T-cell (primary cell): ENCODE data around the gene CRISP2. TPM values are rescaled to one million over a fixed set of nuclear protein-coding genes. Genes with fewer than 3 reads are reported as not detected.

Source experiments
- ATAC-seq, 4 experiments: fragments of 200-7000 bp in 3 of 4; fragments of 150-1000 bp in 1 of 4; cut with Tn5 transposase; replicated peaks in 1 of 4; 1 replicate in 3 of 4; 2 replicates in 1 of 4; pipeline ENCODE4 v1.10.0; 2021; ENCODE audit warnings: moderate library complexity in 3 of 4, mild to moderate bottlenecking in 2 of 4, moderate number of reproducible peaks in 1 of 4
- CTCF ChIA-PET, 2 donors: fragments of 300-600 bp; sonication (Branson Sonifier 250); formaldehyde crosslinking; loops; one replicate each; lab custom pipeline; 2022; ENCODE audit warnings: antibody characterized with exemption in 2 of 2; lab: Charles Lee
- POLR2A ChIA-PET, 2 donors: fragments of 300-600 bp; sonication (Branson Sonifier 250); formaldehyde crosslinking; loops; one replicate each; lab custom pipeline; 2022; ENCODE audit warnings: antibody characterized with exemption in 2 of 2; lab: Charles Lee
- DNase-seq, 35 experiments: peaks; one replicate each; pipeline versions ENCODE4 v3.0.0 to v3.0.0-alpha.2; 2013 to 2023
- H3K27ac ChIP-seq: one replicate; pipeline ENCODE4 v1.5.1; 2013; ENCODE audit warnings: low read length
- H3K27me3 ChIP-seq, 2 experiments: replicated peaks in 1 of 2; 1 replicate in 1 of 2; 2 replicates in 1 of 2; pipeline versions ENCODE4 v1.6.1 to v1.7.0; 2013; ENCODE audit warnings: low read length in 1 of 2, mixed read lengths in 1 of 2; ENCODE audit not compliant: control insufficient read depth in 2 of 2, insufficient read depth in 2 of 2; ENCODE audit errors: extremely low read depth in 1 of 2
- H3K36me3 ChIP-seq, 2 donors: 1 replicate in 1 of 2; 2 replicates in 1 of 2; pipeline versions ENCODE4 v1.6.1 to v1.7.0; 2013; ENCODE audit warnings: low read length in 1 of 2; ENCODE audit not compliant: control insufficient read depth in 2 of 2, insufficient read depth in 1 of 2; ENCODE audit errors: extremely low read depth in 1 of 2
- H3K4me1 ChIP-seq, 2 experiments: 1 replicate in 1 of 2; 2 replicates in 1 of 2; pipeline versions ENCODE4 v1.6.1 to v1.7.0; 2013; ENCODE audit warnings: low read length in 2 of 2, mixed read lengths in 1 of 2; ENCODE audit not compliant: insufficient read depth in 2 of 2, control insufficient read depth in 1 of 2; ENCODE audit errors: extremely low read depth in 1 of 2
- H3K4me3 ChIP-seq, 2 donors: 1 replicate in 1 of 2; 2 replicates in 1 of 2; pipeline versions ENCODE4 v1.5.1 to v1.7.0; 2013; ENCODE audit warnings: mild to moderate bottlenecking in 2 of 2, low read length in 1 of 2, moderate library complexity in 1 of 2; ENCODE audit not compliant: control insufficient read depth in 1 of 2; ENCODE audit errors: extremely low read depth in 1 of 2
- H3K9me3 ChIP-seq: 2 replicates; pipeline ENCODE4 v1.7.0; 2013
- H3K27ac Mint-ChIP-seq, 2 donors: one replicate each; pipeline ENCODE4 v1.8.0; 2020 to 2021; ENCODE audit warnings: mild to moderate bottlenecking in 2 of 2, mixed read lengths in 2 of 2
- H3K27me3 Mint-ChIP-seq, 2 donors: one replicate each; pipeline ENCODE4 v1.8.0; 2021 to 2022; ENCODE audit warnings: mixed read lengths in 2 of 2
- H3K36me3 Mint-ChIP-seq: one replicate; pipeline ENCODE4 v1.8.0; 2021; ENCODE audit warnings: mixed read lengths
- H3K4me1 Mint-ChIP-seq, 3 donors: one replicate each; pipeline ENCODE4 v1.8.0; 2020 to 2022; ENCODE audit warnings: mixed read lengths in 3 of 3, mild to moderate bottlenecking in 1 of 3
- H3K4me3 Mint-ChIP-seq, 3 donors: one replicate each; pipeline ENCODE4 v1.8.0; 2020 to 2022; ENCODE audit warnings: mild to moderate bottlenecking in 3 of 3, mixed read lengths in 3 of 3, moderate library complexity in 3 of 3
- H3K9me3 Mint-ChIP-seq, 3 donors: one replicate each; pipeline ENCODE4 v1.8.0; 2020 to 2022; ENCODE audit warnings: mixed read lengths in 3 of 3
- WGBS: methylation state at CpG from one replicate; pipeline ENCODE4 v1.1.5; 2013; ENCODE audit warnings: missing lambda C conversion rate; ENCODE audit not compliant: insufficient coverage; 5-methylcytosine and 5-hydroxymethylcytosine counted together
- total RNA-seq, 35 experiments: library from RNA in 6 of 35; stranded (reverse) in 6 of 35; fragments of 120-200 nt in 1 of 35; gene quantifications; one replicate each; pipeline versions ENCODE4 v1.2.1 to v1.2.4 and lab custom pipeline; 2013 to 2026

CRISP2 gene
- not detected for total RNA-seq
- not detected for total RNA-seq (2013)
- total RNA-seq (lab: John Stamatoyannopoulos, UW): 0 to 0.05 (median 0) reads per million in 29 experiments

- WGBS: 81% methylated on average over 23 of the region's 26 CpGs
- ATAC-seq (no peak), DNase-seq (no peak)
- Mint-ChIP-seq H3K27me3 (no peaks in the 10 kb centered on the region), H3K36me3 (no peaks in the 10 kb centered on the region), H3K4me3 (no peak within 1 kb of the TSS), H3K9me3 (peaks cover 3 to 12% (median 4%) of the 10 kb centered on the region in 3 donors), H3K27ac (no peak within 1 kb of the TSS), H3K4me1 (no peaks in the 10 kb centered on the region)
- H3K9me3 ChIP-seq: no peaks in the 10 kb centered on the region
- ChIA-PET POLR2A (no interaction called here), CTCF (no interaction called here)
- H3K4me3 ChIP-seq: no peak within 1 kb of the TSS
- no peak within 1 kb of the TSS for H3K27ac ChIP-seq
- no peaks in the 10 kb centered on the region for H3K27me3 ChIP-seq
- no peaks in the 10 kb centered on the region for H3K36me3 ChIP-seq
- no peaks in the 10 kb centered on the region for H3K4me1 ChIP-seq
These were observed at the start of gene CRISP2 for GRCh38 chr6:49713346-49713745. TSS of gene CRISP2 (minus strand) at chr6:49713543. CDS start at chr6:49709196, 4,347 bp downstream.

- Mint-ChIP-seq H3K9me3 (peaks cover 0 to 4% (median 4%) of the 10 kb centered on the region in 3 donors), H3K4me1 (no peaks in the 10 kb centered on the region), H3K27me3 (no peaks in the 10 kb centered on the region), H3K4me3 (no peak within 1 kb of the TSS), H3K36me3 (no peaks in the 10 kb centered on the region), H3K27ac (no peak within 1 kb of the TSS)
- ChIA-PET CTCF (no interaction called here), POLR2A (no interaction called here)
- ATAC-seq: no peak
- H3K9me3 ChIP-seq: no peaks in the 10 kb centered on the region
- H3K4me3 ChIP-seq: no peak within 1 kb of the TSS
- DNase-seq: no peak
- no peak within 1 kb of the TSS for H3K27ac ChIP-seq
- no CpG with 5 or more reads among the region's 1 CpG for WGBS
- no peaks in the 10 kb centered on the region for H3K36me3 ChIP-seq
- H3K4me1 ChIP-seq: no peaks in the 10 kb centered on the region
- no peaks in the 10 kb centered on the region for H3K27me3 ChIP-seq
These were observed 30.9 kb upstream of the CRISP2 start, which contains the start of gene CRISP3 for GRCh38 chr6:49744259-49744658. TSS of gene CRISP3 (minus strand) at chr6:49744388. CDS start at chr6:49744367, 21 bp downstream.

GRCh38 chr6:49743429-49743828, 30.1 kb upstream of the CRISP2 start:
- no peak overlapping the region for H3K27ac Mint-ChIP-seq
- no peaks in the 10 kb centered on the region for H3K27me3 ChIP-seq
- no peak overlapping the region for H3K4me3 Mint-ChIP-seq
- no peak overlapping the region for H3K27ac ChIP-seq
- no peaks in the 10 kb centered on the region for H3K4me1 ChIP-seq
- peaks cover 0 to 4% (median 4%) of the 10 kb centered on the region in 3 donors for H3K9me3 Mint-ChIP-seq
- ATAC-seq (no peak), DNase-seq (no peak)
- ChIA-PET CTCF (no interaction called here), POLR2A (no interaction called here)
- WGBS: no CpG with 5 or more reads among the region's 4 CpGs
- H3K4me3 ChIP-seq: no peak overlapping the region
- no peaks in the 10 kb centered on the region for H3K9me3 ChIP-seq
- H3K27me3 Mint-ChIP-seq: no peaks in the 10 kb centered on the region
- no peaks in the 10 kb centered on the region for H3K36me3 Mint-ChIP-seq
- H3K36me3 ChIP-seq: no peaks in the 10 kb centered on the region
- no peaks in the 10 kb centered on the region for H3K4me1 Mint-ChIP-seq

- Mint-ChIP-seq H3K36me3 (no peaks in the 10 kb centered on the region), H3K4me1 (no peaks in the 10 kb centered on the region), H3K27ac (no peak overlapping the region), H3K4me3 (no peak overlapping the region), H3K27me3 (no peaks in the 10 kb centered on the region), H3K9me3 (peaks cover 0 to 4% (median 3%) of the 10 kb centered on the region in 3 donors)
- Histone ChIP-seq H3K27me3 (no peaks in the 10 kb centered on the region), H3K27ac (no peak overlapping the region), H3K4me3 (no peak overlapping the region), H3K4me1 (no peaks in the 10 kb centered on the region), H3K9me3 (no peaks in the 10 kb centered on the region), H3K36me3 (no peaks in the 10 kb centered on the region)
- WGBS: no CpG with 5 or more reads among the region's 2 CpGs
- ChIA-PET CTCF (no interaction called here), POLR2A (no interaction called here)
- ATAC-seq (no peak), DNase-seq (no peak)
These were observed 26.1 kb upstream of the CRISP2 start for GRCh38 chr6:49739423-49739822.

DNA sequence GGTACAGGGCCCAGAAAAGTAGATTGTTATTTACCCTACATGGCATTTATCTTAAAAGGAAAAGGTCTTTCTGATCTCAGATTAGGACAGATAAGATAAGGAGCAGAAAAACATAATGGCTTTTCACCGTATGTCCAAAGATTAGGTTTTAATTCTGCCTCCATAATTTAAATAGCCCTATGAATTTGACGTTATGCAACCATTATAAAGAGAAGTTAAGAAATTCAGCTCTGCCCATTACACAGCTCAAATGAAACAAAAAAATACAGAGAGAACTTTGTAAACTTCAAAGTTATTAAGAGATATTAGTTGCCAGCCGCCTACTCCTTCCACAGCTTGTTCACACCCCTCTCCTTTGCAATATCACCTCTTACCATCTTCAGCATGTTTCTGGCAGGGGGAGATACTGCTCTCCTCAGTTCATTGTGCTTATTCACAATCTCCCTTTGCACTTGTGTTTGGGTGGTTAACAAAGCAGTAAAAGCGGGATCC, 22.7 kb upstream of the CRISP2 start:
- Mint-ChIP-seq H3K9me3 (peaks cover 0 to 3% (median 1%) of the 10 kb centered on the region in 3 donors), H3K27ac (no peak overlapping the region), H3K4me1 (no peaks in the 10 kb centered on the region), H3K36me3 (no peaks in the 10 kb centered on the region), H3K4me3 (no peak overlapping the region), H3K27me3 (no peaks in the 10 kb centered on the region)
- ChIA-PET POLR2A (no interaction called here), CTCF (no interaction called here)
- no peak overlapping the region for H3K27ac ChIP-seq
- no peaks in the 10 kb centered on the region for H3K36me3 ChIP-seq
- DNase-seq (no peak), ATAC-seq (no peak)
- no peaks in the 10 kb centered on the region for H3K4me1 ChIP-seq
- no peaks in the 10 kb centered on the region for H3K27me3 ChIP-seq
- no peaks in the 10 kb centered on the region for H3K9me3 ChIP-seq
- H3K4me3 ChIP-seq: no peak overlapping the region
- WGBS: no CpG with 5 or more reads among the region's 4 CpGs

GRCh38 chr6:49733680-49734079, 20.3 kb upstream of the CRISP2 start:
- Mint-ChIP-seq H3K4me3 (no peak overlapping the region), H3K9me3 (peaks cover 0 to 3% (median 1%) of the 10 kb centered on the region in 3 donors), H3K27ac (no peak overlapping the region), H3K36me3 (no peaks in the 10 kb centered on the region), H3K27me3 (no peaks in the 10 kb centered on the region), H3K4me1 (no peaks in the 10 kb centered on the region)
- H3K27me3 ChIP-seq: no peaks in the 10 kb centered on the region
- no peak overlapping the region for H3K4me3 ChIP-seq
- WGBS: no CpG with 5 or more reads among the region's 2 CpGs
- ATAC-seq (no peak), DNase-seq (no peak)
- H3K36me3 ChIP-seq: no peaks in the 10 kb centered on the region
- ChIA-PET POLR2A (no interaction called here), CTCF (no interaction called here)
- no peaks in the 10 kb centered on the region for H3K9me3 ChIP-seq
- no peak overlapping the region for H3K27ac ChIP-seq
- H3K4me1 ChIP-seq: no peaks in the 10 kb centered on the region

- Histone ChIP-seq H3K9me3 (no peaks in the 10 kb centered on the region), H3K27me3 (no peaks in the 10 kb centered on the region), H3K27ac (no peak overlapping the region), H3K4me1 (no peaks in the 10 kb centered on the region), H3K4me3 (no peak overlapping the region), H3K36me3 (no peaks in the 10 kb centered on the region)
- H3K4me3 Mint-ChIP-seq: no peak overlapping the region
- no CpG with 5 or more reads among the region's 3 CpGs for WGBS
- peaks cover 0 to 3% (median 3%) of the 10 kb centered on the region in 3 donors for H3K9me3 Mint-ChIP-seq
- DNase-seq (no peak), ATAC-seq (no peak)
- no peak overlapping the region for H3K27ac Mint-ChIP-seq
- ChIA-PET CTCF (no interaction called here), POLR2A (no interaction called here)
- no peaks in the 10 kb centered on the region for H3K36me3 Mint-ChIP-seq
- no peaks in the 10 kb centered on the region for H3K27me3 Mint-ChIP-seq
- H3K4me1 Mint-ChIP-seq: no peaks in the 10 kb centered on the region
These were observed 19.4 kb upstream of the CRISP2 start for GRCh38 chr6:49732781-49733180.
